ENCODE results near the gene SMCR8.
"Not testable (repeated sequence)": the region's sequence is repeated elsewhere in the genome, so short reads cannot be mapped to it uniquely, and the experiment has no call there.

The SMCR8 gene

DNA sequence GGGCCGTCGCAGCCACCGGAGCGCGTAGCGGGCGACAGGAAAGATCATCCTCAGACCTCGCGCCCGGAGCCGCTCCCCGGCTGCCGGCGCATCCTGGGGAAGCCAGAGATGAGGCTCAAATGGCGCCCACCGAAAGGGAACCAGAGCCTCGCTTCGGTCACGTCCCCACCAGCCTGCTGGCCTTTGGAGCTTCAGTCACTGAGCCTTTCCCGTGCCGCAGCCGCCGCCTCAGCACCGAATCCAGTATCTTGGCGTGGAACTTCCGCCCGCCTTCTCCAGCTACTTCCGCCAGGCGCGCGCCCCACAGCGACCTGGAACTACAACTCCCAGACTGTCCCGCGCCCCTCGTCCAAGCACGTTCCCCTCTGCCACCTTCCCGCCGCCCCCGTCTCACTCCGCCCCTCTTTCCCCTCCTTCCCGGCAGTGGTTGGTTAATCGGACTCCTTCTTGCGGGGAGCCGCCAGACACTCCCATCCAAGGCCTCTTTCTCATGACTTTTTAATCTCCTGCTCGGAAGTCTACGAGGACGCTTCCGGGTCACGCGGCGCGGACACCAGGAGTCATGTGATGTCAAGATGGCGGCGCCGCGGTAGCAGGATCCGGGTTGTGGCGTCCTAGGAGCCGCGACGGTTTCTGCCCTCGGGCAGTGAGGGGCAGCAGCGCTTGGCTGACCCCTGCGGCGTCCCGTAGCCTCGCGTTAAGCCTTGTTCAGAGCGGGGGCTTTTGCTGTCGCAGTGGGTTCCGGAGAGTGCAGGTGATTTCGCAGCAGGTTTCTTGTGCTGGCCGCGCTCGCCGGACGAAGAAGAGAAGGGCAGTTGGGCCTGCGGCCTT is at the start of gene SMCR8, which contains the start of gene TOP3A:
TSS of gene SMCR8 (plus strand) at position 563 of the 831 bp plus-strand sequence. CDS start 497 bp downstream, outside the sequence.
TSS of gene TOP3A (minus strand) at position 264 of the 831 bp plus-strand sequence. CDS start at position 48, 216 bp downstream.
- peak; percentile 98 for DNase-seq

DNA sequence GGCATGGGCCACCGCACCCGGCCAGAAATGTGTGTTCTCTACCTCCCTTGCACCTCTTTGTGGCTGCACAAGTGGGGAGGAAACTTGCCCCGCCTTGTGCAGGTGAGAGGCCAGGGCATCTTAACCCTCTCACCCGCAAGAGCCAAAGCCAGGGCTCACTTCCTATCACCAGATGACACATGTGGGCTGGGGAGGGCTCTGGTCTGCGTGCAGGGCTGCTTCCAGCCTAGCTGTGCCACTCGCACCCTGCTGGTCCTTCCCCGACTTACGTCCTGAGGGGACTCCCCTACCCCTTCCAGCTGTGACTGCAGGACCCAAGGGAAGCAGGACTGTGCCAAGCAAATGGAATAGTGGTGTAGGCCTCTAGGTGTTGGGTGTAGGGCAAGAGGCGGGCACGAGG is 47.7 kb upstream of the SMCR8 start:
- DNase-seq: no peak

DNA sequence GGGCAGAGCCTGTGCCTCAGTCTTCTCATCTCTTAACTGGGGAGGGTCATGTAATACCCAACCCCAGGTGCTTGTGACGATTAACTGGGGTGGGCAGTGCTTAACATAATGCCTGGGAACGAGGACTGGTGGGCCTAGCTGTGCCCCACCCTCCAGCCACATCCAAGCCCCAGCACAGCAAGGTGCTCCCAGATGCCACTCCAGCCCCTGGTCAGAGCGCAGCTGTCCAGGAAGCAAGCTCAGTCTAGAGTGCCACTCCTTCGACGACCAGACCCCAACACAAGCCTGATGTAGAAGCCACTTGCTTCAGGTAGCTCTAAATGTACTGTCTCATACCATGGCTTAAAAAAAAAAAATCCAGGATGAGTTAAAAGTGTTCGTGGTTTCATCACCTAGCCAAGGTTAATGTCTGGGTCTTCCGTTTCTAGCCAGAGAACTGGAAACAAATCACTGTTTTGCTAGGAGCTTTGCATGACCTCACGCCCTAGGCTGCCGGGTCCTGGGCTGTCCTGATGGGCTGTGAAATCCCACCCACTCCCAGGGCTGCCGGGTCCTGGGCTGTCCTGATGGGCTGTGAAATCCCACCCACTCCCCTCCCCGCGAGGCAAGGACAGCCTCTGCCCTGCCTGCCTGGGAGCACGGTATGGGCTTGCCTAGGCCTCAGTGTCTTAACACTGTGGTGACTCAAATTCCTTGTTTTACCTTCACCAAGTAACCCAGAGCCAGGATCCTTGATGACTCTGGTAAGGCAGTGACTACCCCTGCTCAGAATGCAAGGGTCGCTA is 47.0 kb upstream of the SMCR8 start:
- peak; percentile 20 for DNase-seq

- DNase-seq: no peak
Observed at GRCh38 chr17:18270046-18270931, 44.8 kb upstream of the SMCR8 start.

GRCh38 chr17:18277076-18277475 is 38.0 kb upstream of the SMCR8 start:
- no peak for DNase-seq

DNA sequence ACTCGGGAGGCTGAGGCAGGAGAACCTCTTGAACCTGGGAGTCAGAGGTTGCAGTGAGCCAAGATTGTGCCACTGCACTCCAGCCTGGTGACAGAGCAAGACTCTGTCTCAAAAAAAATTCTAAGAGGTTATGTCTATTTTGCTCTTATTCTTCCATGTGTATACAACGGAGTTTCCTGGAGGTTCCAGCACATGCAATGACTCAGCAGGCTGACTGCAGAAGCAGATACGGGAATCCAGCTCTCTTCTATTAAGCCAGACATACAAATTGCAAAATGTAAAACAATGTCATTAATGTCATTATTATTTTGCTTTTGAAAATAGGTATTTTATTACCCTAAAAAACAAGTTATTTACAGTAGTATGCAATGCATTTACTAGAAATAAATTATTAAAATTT is 36.2 kb upstream of the SMCR8 start:
- no peak for DNase-seq

- DNase-seq: no peak
Observed at GRCh38 chr17:18280249-18280648, 34.8 kb upstream of the SMCR8 start.

DNA sequence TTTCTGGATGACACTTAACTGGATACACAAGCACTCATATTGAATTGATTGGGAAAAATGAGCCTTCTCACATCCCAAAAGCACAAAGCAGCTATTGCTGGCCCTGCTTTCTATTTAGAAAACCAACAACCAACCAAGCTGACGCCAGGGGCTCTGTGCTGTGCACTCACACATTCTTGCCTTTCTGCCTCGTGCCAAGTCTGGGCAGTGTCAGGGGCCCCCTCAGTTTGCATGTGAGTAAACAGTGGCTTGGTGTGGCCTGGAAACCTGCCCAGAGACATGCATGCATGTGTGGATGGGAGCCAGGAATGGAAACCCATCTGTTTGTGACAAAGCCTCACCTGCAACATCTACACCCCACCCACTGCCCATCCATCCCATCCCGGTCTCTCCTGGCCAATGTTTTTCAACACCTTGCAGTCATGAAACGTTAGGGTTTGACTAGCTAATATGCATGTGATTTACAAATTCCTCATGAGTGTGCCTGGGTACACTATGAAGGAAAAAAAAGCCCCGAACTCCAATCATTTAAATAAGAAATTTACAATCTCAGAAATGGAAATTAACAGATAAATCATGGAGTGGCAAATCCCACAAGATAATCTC is 34.2 kb upstream of the SMCR8 start:
- DNase-seq: no peak

- no peak for DNase-seq
Observed at GRCh38 chr17:18281788-18282187, 33.3 kb upstream of the SMCR8 start.

GRCh38 chr17:18285296-18285695 is 29.8 kb upstream of the SMCR8 start:
- DNase-seq: no peak

GRCh38 chr17:18291718-18292540 is 23.2 kb upstream of the SMCR8 start:
- DNase-seq: no peak

DNA sequence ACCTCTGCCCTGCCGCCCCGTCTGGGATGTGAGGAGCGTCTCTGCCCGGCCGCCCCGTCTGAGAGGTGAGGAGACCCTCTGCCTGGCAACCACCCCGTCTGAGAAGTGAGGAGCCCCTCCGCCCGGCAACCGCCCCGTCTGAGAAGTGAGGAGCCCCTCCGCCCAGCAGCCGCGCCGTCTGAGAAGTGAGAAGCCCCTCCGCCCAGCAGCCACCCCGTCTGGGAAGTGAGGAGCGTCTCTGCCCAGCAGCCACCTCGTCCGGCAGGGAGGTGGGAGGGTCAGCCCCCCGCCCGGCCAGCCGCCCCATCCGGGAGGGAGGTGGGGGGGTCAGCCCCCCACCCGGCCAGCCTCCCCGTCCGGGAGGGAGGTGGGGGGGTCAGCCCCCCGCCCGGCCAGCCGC is 17.0 kb upstream of the SMCR8 start:
- DNase-seq: not testable (repeated sequence)

DNA sequence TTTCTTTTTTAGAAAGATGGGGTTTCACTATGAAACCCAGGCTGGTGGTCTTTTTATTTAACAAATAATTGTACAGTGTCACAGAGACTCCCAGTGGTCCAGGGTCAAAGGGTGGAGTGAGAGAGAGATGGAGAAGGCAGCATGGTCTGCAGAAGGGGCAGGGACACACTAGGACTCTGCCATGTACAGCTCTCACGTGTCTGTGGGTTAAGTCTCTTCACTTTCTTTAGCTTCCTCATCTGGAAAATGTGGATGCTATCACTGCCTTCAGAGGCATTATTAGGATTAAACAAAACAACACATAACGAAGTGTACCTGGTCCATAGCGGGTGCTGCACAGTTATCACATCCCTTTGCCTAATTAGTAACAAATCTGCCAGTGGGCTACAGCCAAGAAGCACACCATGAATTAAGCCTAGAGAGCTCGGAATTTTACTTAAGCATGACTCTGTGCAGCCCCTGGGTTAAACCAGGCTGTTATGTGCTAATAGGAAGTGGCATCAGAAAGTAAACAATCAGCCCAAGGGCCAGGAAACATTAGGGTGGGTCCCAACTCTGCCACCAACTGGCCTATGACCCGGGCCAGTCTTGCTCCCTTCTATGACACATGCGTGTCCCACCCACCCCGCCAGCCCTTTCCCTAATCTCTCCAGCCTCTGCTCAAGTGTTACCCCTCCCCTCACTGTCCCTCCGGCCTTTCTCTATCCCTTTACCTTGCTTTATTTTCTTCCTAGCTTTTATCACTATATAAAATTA is 14.2 kb upstream of the SMCR8 start:
- no peak for DNase-seq

DNA sequence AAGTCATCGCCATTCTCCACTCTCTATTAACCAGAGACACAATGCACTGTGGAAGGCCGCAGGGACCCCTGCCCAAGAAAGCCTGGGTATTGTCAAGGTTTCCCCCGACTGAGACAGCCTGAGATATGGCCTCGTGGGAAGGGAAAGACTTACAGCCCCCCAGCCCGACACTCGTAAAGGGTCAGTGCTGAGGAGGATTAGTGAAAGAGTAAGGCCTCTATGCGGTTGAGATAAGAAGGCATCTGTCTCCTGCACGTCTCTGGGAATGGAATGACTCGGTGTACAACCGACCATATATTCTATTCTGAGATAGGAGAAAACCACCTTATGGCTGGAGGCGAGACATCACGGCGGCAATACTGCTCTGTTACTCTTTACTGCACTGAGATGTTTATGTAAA is 11.9 kb upstream of the SMCR8 start:
- not testable (repeated sequence) for DNase-seq

- DNase-seq: no peak
Observed at GRCh38 chr17:18309202-18309601, 5.9 kb upstream of the SMCR8 start.

- no peak for DNase-seq
Observed at GRCh38 chr17:18314059-18314730, 898 bp upstream of the SMCR8 start.

- DNase-seq: peak; percentile 42
Observed at GRCh38 chr17:18315562-18315922, 449 bp downstream of the SMCR8 start.

- no peak for DNase-seq
Observed at GRCh38 chr17:18315961-18316360, 868 bp downstream of the SMCR8 start.

DNA sequence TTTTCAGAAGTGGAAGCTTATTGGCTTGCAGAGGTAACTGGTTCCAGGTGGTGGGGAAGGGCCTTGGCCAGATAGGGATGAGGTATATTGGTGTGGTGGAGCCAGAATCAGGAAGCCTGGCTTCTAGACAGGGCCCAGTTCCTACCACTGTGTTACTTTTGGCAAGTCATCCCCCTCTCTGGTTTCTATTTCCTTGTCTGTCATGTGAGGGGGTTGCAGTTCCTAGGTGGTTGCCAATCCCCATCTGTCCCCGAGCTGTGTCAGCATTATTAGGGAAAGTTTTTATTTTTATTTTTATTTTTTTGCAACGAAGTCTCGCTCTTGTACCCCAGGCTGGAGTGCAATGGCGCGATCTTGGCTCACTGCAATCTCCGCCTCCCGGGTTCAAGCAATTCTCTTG is 3.0 kb downstream of the SMCR8 start:
- no peak for DNase-seq

DNA sequence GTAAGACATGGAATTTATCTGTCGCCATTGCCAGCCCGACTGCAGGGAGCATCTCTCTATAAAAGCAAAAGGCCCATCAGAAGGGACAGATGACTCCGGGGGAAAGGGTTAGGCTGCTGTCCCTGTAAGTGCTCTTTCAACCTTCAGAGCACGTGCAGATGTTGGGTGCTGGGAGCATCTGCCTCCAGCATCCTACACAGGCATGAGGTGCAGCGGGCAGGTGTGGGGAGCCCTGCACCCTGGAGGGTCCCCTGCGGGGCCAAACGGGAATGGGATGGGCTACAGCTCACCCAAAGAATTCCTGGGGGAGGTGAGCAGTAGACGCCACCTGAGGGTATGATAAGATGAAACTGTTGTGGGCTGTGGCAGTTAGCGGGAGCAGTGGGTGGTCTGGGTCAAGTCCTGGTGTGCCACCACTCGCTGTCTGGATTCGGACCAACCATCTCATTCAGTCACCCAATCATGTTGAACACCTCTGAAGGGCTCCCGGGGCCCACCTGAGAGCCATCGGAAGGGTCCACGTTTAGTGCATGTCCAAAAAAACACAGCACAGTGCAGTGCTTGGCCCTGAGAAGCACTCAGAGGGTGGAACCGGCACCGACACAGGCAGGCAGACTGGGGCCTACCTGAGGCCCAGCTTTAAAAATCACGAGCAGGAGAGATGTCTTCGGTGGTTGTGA is 3.8 kb downstream of the SMCR8 start:
- DNase-seq: no peak

Data from activated CD4-positive, alpha-beta T cell treated with anti-CD3 and anti-CD28 coated beads, Interleukin-2, Interleukin-6, amounts not matched to agents 100 ng/mL and 50 ng/mL, durations not matched to agents 16 hours and 8 hours (primary cell).